Measurements from ENCODE around the gene GIGYF2. TPM values are rescaled to one million over a fixed set of nuclear protein-coding genes. Genes with fewer than 3 reads are reported as not detected.
"Not testable (repeated sequence)": the region's sequence is repeated elsewhere in the genome, so short reads cannot be mapped to it uniquely, and the experiment has no call there.

The GIGYF2 gene
- total RNA-seq, 1 experiment from 2014 or later, result 40.4 TPM

DNA sequence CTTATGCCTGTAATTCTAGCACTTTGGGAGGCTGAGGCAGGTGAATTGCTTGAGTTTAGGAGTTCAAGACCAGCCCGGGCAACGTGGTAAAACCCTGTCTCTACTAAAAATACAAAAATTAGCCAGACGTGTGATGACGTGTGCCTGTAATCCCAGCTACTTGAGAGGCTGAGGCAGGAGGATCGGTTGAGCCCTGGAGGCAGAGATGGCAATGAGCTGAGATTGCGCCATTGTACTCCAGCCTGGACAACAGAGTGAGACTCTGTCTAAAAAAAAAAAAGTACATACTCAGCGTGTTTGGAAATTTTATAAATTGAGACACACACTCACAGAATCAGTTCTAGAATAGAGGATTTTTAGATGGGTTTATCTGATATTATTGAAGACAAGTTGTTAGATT lies 17.1 kb upstream of the GIGYF2 start:
- Histone ChIP-seq H3K27me3 (replicated peaks; ENCODE audit: control insufficient read depth, insufficient read depth, low read length) (no peaks in the 10 kb centered on the region), H3K9me3 (no peaks in the 10 kb centered on the region), H3K4me1 (no peaks in the 10 kb centered on the region), H3K4me3 (ENCODE audit: low read depth, low read length) (no peak overlapping the region), H3K36me3 (ENCODE audit: control insufficient read depth, insufficient read depth, low read length) (no peaks in the 10 kb centered on the region)
- H3K27ac Mint-ChIP-seq (ENCODE audit: unreplicated experiment), result no peak overlapping the region
- TF ChIP-seq, protein P1, sequence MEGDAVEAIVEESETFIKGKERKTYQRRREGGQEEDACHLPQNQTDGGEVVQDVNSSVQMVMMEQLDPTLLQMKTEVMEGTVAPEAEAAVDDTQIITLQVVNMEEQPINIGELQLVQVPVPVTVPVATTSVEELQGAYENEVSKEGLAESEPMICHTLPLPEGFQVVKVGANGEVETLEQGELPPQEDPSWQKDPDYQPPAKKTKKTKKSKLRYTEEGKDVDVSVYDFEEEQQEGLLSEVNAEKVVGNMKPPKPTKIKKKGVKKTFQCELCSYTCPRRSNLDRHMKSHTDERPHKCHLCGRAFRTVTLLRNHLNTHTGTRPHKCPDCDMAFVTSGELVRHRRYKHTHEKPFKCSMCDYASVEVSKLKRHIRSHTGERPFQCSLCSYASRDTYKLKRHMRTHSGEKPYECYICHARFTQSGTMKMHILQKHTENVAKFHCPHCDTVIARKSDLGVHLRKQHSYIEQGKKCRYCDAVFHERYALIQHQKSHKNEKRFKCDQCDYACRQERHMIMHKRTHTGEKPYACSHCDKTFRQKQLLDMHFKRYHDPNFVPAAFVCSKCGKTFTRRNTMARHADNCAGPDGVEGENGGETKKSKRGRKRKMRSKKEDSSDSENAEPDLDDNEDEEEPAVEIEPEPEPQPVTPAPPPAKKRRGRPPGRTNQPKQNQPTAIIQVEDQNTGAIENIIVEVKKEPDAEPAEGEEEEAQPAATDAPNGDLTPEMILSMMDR (IDR thresholded peaks at IDR 0.05; ENCODE audit: insufficient read depth in 1 of 2, low read depth in 1 of 2, low read length in 1 of 2, severe bottlenecking in 1 of 2, unreplicated experiment in 1 of 2), result no peak
- no peak for DNase-seq
- ChIA-PET POLR2A (no interaction called here), CTCF (no interaction called here)
- intact Hi-C loops (cut with micrococcal nuclease; ENCODE audit: unreplicated experiment), result no loop called here
- H3K36me3 Mint-ChIP-seq (ENCODE audit: insufficient read depth, unreplicated experiment), result peaks cover 2% of the 10 kb centered on the region
- H3K4me3 Mint-ChIP-seq (ENCODE audit: unreplicated experiment), result no peak overlapping the region
- H3K27me3 Mint-ChIP-seq (ENCODE audit: insufficient read depth, unreplicated experiment), result peaks cover 10% of the 10 kb centered on the region
- BruUV-seq (replicated peaks), result no TSS peak
- no peaks in the 10 kb centered on the region for H3K4me1 Mint-ChIP-seq (ENCODE audit: low read depth, unreplicated experiment)
- no peaks in the 10 kb centered on the region for H3K9me3 Mint-ChIP-seq (ENCODE audit: unreplicated experiment)

DNA sequence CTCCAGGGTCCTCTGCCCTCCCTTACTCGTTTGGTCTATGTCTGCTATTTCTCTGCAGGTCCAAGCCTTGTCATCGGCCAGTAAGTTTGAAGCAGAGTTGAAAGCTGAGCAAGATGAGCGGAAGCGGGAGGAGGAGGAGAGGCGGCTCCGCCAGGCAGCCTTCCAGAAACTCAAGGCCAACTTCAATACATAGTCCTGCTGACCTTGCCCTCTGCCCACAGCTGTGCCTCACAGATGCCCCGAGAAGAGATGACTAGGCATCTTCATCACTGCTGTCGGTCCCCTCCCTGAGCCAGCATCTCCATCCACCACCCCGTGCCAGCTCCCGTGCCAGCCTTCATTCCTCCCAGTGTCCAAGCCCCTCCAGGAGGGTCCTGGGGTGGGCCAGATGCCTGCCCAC lies 15.6 kb upstream of the GIGYF2 start:
- ChIA-PET POLR2A (no interaction called here), CTCF (no interaction called here)
- TF ChIP-seq, protein P1 (IDR thresholded peaks at IDR 0.05; ENCODE audit: insufficient read depth in 1 of 2, low read depth in 1 of 2, low read length in 1 of 2, severe bottlenecking in 1 of 2, unreplicated experiment in 1 of 2), result no peak
- H3K27ac Mint-ChIP-seq (ENCODE audit: unreplicated experiment), result no peak overlapping the region
- H3K4me3 ChIP-seq (ENCODE audit: low read depth, low read length), result no peak overlapping the region
- H3K9me3 Mint-ChIP-seq (ENCODE audit: unreplicated experiment), result no peaks in the 10 kb centered on the region
- no peaks in the 10 kb centered on the region for H3K9me3 ChIP-seq
- no peaks in the 10 kb centered on the region for H3K27me3 ChIP-seq (replicated peaks; ENCODE audit: control insufficient read depth, insufficient read depth, low read length)
- no peaks in the 10 kb centered on the region for H3K4me1 Mint-ChIP-seq (ENCODE audit: low read depth, unreplicated experiment)
- H3K27me3 Mint-ChIP-seq (ENCODE audit: insufficient read depth, unreplicated experiment), result peaks cover 10% of the 10 kb centered on the region
- no TSS peak for BruUV-seq (replicated peaks)
- intact Hi-C loops (cut with micrococcal nuclease; ENCODE audit: unreplicated experiment), result no loop called here
- no peak overlapping the region for H3K4me3 Mint-ChIP-seq (ENCODE audit: unreplicated experiment)
- no peaks in the 10 kb centered on the region for H3K36me3 Mint-ChIP-seq (ENCODE audit: insufficient read depth, unreplicated experiment)
- DNase-seq, result no peak
- H3K4me1 ChIP-seq, result no peaks in the 10 kb centered on the region
- no peaks in the 10 kb centered on the region for H3K36me3 ChIP-seq (ENCODE audit: control insufficient read depth, insufficient read depth, low read length)

DNA sequence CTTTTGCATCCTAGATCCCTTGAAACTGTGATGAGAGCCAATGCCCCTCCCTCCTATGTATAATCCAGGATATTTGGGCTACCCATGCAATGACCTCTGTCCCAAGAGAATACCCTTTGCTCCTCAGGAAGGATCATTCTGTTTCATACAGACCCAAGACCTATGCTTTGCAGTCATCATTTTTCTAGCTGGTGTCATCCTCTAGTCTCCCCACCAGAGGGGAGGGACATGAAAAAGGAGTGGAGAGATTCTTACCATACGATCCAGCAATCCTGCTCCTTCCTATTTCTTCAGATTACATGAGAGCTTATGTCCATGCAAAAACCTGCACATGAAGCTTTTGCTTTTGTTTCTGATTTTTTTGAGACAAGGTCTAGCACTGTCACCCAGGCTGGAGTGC lies 13.8 kb upstream of the GIGYF2 start:
- POLR2A ChIA-PET, result no interaction called here

DNA sequence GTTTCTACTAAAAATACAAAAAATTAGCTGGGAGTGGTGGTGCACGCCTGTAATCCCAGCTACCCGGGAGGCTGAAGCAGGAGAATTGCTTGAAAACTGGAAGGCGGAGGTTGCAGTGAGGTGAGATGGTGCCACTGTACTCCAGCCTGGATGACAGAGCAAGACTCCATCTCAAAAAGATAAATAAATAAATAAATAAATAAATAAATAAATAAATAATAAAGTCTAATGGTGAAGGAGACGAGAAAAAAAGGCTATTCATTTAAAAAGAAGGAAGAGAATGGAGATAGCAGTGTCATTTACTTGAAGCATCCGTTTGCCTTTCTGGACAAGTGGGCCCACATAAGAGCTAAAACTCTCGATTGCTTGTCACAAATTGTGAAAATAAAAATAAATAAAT lies 11.7 kb upstream of the GIGYF2 start:
- CTCF ChIA-PET; intact Hi-C loops (cut with micrococcal nuclease; ENCODE audit: unreplicated experiment); H3K27me3 ChIP-seq (replicated peaks; ENCODE audit: control insufficient read depth, insufficient read depth, low read length): not testable (repeated sequence)

More for the DNA sequence above, 13.8 kb upstream of the GIGYF2 start:
- intact Hi-C loops (cut with micrococcal nuclease; ENCODE audit: unreplicated experiment), result no loop called here
- Mint-ChIP-seq H3K4me1 (ENCODE audit: low read depth, unreplicated experiment) (no peaks in the 10 kb centered on the region), H3K27me3 (ENCODE audit: insufficient read depth, unreplicated experiment) (peaks cover 10% of the 10 kb centered on the region), H3K4me3 (ENCODE audit: unreplicated experiment) (no peak overlapping the region), H3K27ac (ENCODE audit: unreplicated experiment) (no peak overlapping the region), H3K9me3 (ENCODE audit: unreplicated experiment) (no peaks in the 10 kb centered on the region), H3K36me3 (ENCODE audit: insufficient read depth, unreplicated experiment) (no peaks in the 10 kb centered on the region)
- no peak for DNase-seq
- no TSS peak for BruUV-seq (replicated peaks)
- CTCF ChIA-PET, result no interaction called here
- TF ChIP-seq, protein P1 (IDR thresholded peaks at IDR 0.05; ENCODE audit: insufficient read depth in 1 of 2, low read depth in 1 of 2, low read length in 1 of 2, severe bottlenecking in 1 of 2, unreplicated experiment in 1 of 2), result no peak
- Histone ChIP-seq H3K9me3 (no peaks in the 10 kb centered on the region), H3K4me3 (ENCODE audit: low read depth, low read length) (no peak overlapping the region), H3K27me3 (replicated peaks; ENCODE audit: control insufficient read depth, insufficient read depth, low read length) (no peaks in the 10 kb centered on the region), H3K36me3 (ENCODE audit: control insufficient read depth, insufficient read depth, low read length) (no peaks in the 10 kb centered on the region), H3K4me1 (no peaks in the 10 kb centered on the region)

More for the DNA sequence above, 11.7 kb upstream of the GIGYF2 start:
- H3K4me1 ChIP-seq; H3K9me3 ChIP-seq; H3K27me3 Mint-ChIP-seq (ENCODE audit: insufficient read depth, unreplicated experiment); H3K36me3 ChIP-seq (ENCODE audit: control insufficient read depth, insufficient read depth, low read length); H3K4me3 ChIP-seq (ENCODE audit: low read depth, low read length); POLR2A ChIA-PET; H3K27ac Mint-ChIP-seq (ENCODE audit: unreplicated experiment); H3K4me1 Mint-ChIP-seq (ENCODE audit: low read depth, unreplicated experiment); H3K36me3 Mint-ChIP-seq (ENCODE audit: insufficient read depth, unreplicated experiment); BruUV-seq (replicated peaks); H3K4me3 Mint-ChIP-seq (ENCODE audit: unreplicated experiment); DNase-seq; H3K9me3 Mint-ChIP-seq (ENCODE audit: unreplicated experiment): not testable (repeated sequence)
